CD14-positive monocyte (primary cell): ENCODE data around the gene SLC35E3. TPM values are rescaled to one million over a fixed set of nuclear protein-coding genes. Genes with fewer than 3 reads are reported as not detected.
A peak's percentile ranks its signal among the peaks of the same experiment; 100 is the strongest.
"Not testable (repeated sequence)": the region's sequence is repeated elsewhere in the genome, so short reads cannot be mapped to it uniquely, and the experiment has no call there.

ENCODE experiments used
- DNase-seq, 3 donors: peaks; one replicate each; pipeline ENCODE4 v3.0.0-alpha.2; 2011 to 2022
- H2AFZ ChIP-seq: 2 replicates; pipeline ENCODE4 v1.6.0; 2012; ENCODE audit warnings: mild to moderate bottlenecking, low read depth, low read length, inconsistent platforms; ENCODE audit not compliant: insufficient read depth, poor library complexity, severe bottlenecking
- H3K27ac ChIP-seq, 2 donors: 1 replicate in 1 of 2; 2 replicates in 1 of 2; pipeline ENCODE4 v1.5.1; 2012 to 2013; ENCODE audit warnings: low read length in 2 of 2, control low read depth in 1 of 2, inconsistent platforms in 1 of 2, low read depth in 1 of 2, mild to moderate bottlenecking in 1 of 2
- H3K27me3 ChIP-seq, 2 donors: one replicate each; pipeline versions ENCODE4 v1.6.0 to v1.6.1; 2011 to 2013; ENCODE audit warnings: low read length in 2 of 2; ENCODE audit not compliant: control insufficient read depth in 2 of 2, insufficient read depth in 2 of 2
- H3K36me3 ChIP-seq, 2 donors: replicated peaks in 1 of 2; 1 replicate in 1 of 2; 2 replicates in 1 of 2; pipeline versions ENCODE4 v1.5.1 to v1.6.1; 2012 to 2013; ENCODE audit warnings: low read length in 2 of 2, control low read depth in 1 of 2, inconsistent platforms in 1 of 2, mild to moderate bottlenecking in 1 of 2; ENCODE audit not compliant: insufficient read depth in 2 of 2, control insufficient read depth in 1 of 2
- H3K4me1 ChIP-seq, 2 donors: 1 replicate in 1 of 2; 2 replicates in 1 of 2; pipeline versions ENCODE4 v1.5.1 to v1.6.1; 2012 to 2013; ENCODE audit warnings: low read length in 2 of 2, control low read depth in 1 of 2, inconsistent platforms in 1 of 2, mild to moderate bottlenecking in 1 of 2, moderate library complexity in 1 of 2; ENCODE audit not compliant: insufficient read depth in 2 of 2, control insufficient read depth in 1 of 2
- H3K4me2 ChIP-seq: replicated peaks from 2 replicates; pipeline ENCODE3; 2012; ENCODE audit warnings: low read length, moderate library complexity, mild to moderate bottlenecking; ENCODE audit not compliant: poor library complexity, severe bottlenecking; ENCODE audit errors: extremely low read depth
- H3K4me3 ChIP-seq, 3 experiments: fragments of 200-600 bp in 1 of 3; sonication (generic) in 1 of 3; replicated peaks in 1 of 3; 1 replicate in 2 of 3; 2 replicates in 1 of 3; pipeline ENCODE4 v1.5.1; 2011 to 2013; ENCODE audit warnings: low read length in 3 of 3, mild to moderate bottlenecking in 3 of 3, control low read depth in 2 of 3, low read depth in 2 of 3, inconsistent platforms in 1 of 3, moderate library complexity in 1 of 3
- H3K79me2 ChIP-seq: 2 replicates; pipeline ENCODE4 v1.6.0; 2012; ENCODE audit warnings: mild to moderate bottlenecking, control low read depth, inconsistent platforms, low read length, moderate library complexity; ENCODE audit not compliant: insufficient read depth
- H3K9ac ChIP-seq: 2 replicates; pipeline ENCODE4 v1.6.0; 2017; ENCODE audit warnings: low read length, mild to moderate bottlenecking; ENCODE audit not compliant: insufficient read depth, poor library complexity, severe bottlenecking
- H3K9me3 ChIP-seq, 2 donors: replicated peaks in 1 of 2; 1 replicate in 1 of 2; 2 replicates in 1 of 2; pipeline versions ENCODE4 v1.5.1 to v1.6.1; 2012 to 2013; ENCODE audit warnings: low read length in 2 of 2, control low read depth in 1 of 2; ENCODE audit not compliant: control insufficient read depth in 1 of 2, insufficient read depth in 1 of 2
- H4K20me1 ChIP-seq: 2 replicates; pipeline ENCODE4 v1.6.0; 2012; ENCODE audit warnings: mild to moderate bottlenecking, low read length, control low read depth, moderate library complexity; ENCODE audit not compliant: insufficient read depth
- H3K27ac Mint-ChIP-seq, 7 donors: one replicate each; pipeline ENCODE4 v1.8.0; 2020; ENCODE audit warnings: mild to moderate bottlenecking in 7 of 7, mixed read lengths in 7 of 7, moderate library complexity in 6 of 7, inconsistent platforms in 2 of 7
- H3K27me3 Mint-ChIP-seq, 3 donors: one replicate each; pipeline ENCODE4 v1.8.0; 2021 to 2022; ENCODE audit warnings: low read depth in 3 of 3, mild to moderate bottlenecking in 3 of 3, mixed read lengths in 3 of 3, moderate library complexity in 3 of 3, inconsistent platforms in 1 of 3
- H3K36me3 Mint-ChIP-seq, 2 donors: one replicate each; pipeline ENCODE4 v1.8.0; 2020; ENCODE audit warnings: mixed read lengths in 2 of 2, inconsistent platforms in 1 of 2, mild to moderate bottlenecking in 1 of 2
- H3K4me1 Mint-ChIP-seq: one replicate; pipeline ENCODE4 v1.8.0; 2020; ENCODE audit warnings: mild to moderate bottlenecking, mixed read lengths
- H3K4me3 Mint-ChIP-seq, 2 donors: one replicate each; pipeline ENCODE4 v1.8.0; 2020; ENCODE audit warnings: mild to moderate bottlenecking in 2 of 2, mixed read lengths in 2 of 2, moderate library complexity in 1 of 2
- H3K9me3 Mint-ChIP-seq, 7 donors: one replicate each; pipeline ENCODE4 v1.8.0; 2020 to 2022; ENCODE audit warnings: mixed read lengths in 7 of 7, mild to moderate bottlenecking in 6 of 7, moderate library complexity in 6 of 7, inconsistent platforms in 2 of 7
- WGBS: methylation state at CpG from one replicate; pipeline ENCODE4 v1.1.5; 2013; ENCODE audit warnings: missing lambda C conversion rate; ENCODE audit not compliant: insufficient coverage; 5-methylcytosine and 5-hydroxymethylcytosine counted together
- intact Hi-C, 2 donors: fragments of 100-400 bp; cut with micrococcal nuclease; formaldehyde crosslinking; loops; one replicate each; pipeline versions ENCODE4 v1.15.0 to v1.15.1; 2023
- polyA plus RNA-seq, 3 donors: library from polyadenylated mRNA; depleted of rRNA in 1 of 3; unstranded in 2 of 3; stranded (reverse) in 1 of 3; fragments of 300-500 nt in 2 of 3; fragments of >200 nt in 1 of 3; fragmentation: Illumina TruSeq in 2 of 3; gene quantifications; 1 replicate in 2 of 3; 2 replicates in 1 of 3; pipeline ENCODE4 v1.2.3, GENCODE V29; 2012 to 2021
- TF ChIP-seq, protein P1 (sequence below): fragments of 200-600 bp; IDR thresholded peaks from one replicate; pipeline ENCODE4 v1.8.0; 2022; ENCODE audit warnings: antibody characterized with exemption, mild to moderate bottlenecking

Gene SLC35E3
- polyA plus RNA-seq, 3 donors = 4.3 to 12.4 (median 10.9) TPM

DNA sequence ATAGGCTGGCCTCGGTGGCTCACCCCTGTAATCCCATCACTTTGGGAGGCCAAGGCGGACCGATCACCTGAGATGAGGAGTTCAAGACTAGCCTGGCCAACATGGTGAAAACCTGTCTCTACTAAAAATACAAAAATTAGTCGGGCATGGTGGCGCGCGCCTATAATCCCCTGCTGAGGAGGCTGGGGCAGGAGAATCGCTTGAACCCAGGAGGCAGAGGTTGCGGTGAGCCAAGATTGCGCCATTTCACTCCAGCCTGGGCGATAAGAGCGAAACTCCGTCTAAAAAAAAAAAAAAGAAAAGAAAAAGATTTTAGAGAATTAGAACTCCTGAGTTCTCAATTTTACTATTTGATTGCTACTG is 64.0 kb downstream of the SLC35E3 start:
- H3K27me3 Mint-ChIP-seq, H3K4me3 Mint-ChIP-seq, H3K9me3 ChIP-seq, H3K9me3 Mint-ChIP-seq, H2AFZ ChIP-seq, H3K27ac ChIP-seq, H3K9ac ChIP-seq, H3K4me2 ChIP-seq, H3K4me3 ChIP-seq, intact Hi-C loops, DNase-seq, H3K27me3 ChIP-seq: not testable (repeated sequence)
- peaks cover 14 to 22% of the 10 kb centered on the region in 2 donors for H3K4me1 ChIP-seq
- peaks cover 69% of the 10 kb centered on the region for H3K79me2 ChIP-seq
- peaks cover 35 to 51% of the 10 kb centered on the region in 2 donors for H3K36me3 Mint-ChIP-seq
- H3K27ac Mint-ChIP-seq = peak overlapping the region in 2 of 7 donors; percentile 30 to 37
- H3K4me1 Mint-ChIP-seq = peaks cover 33% of the 10 kb centered on the region
- 100% methylated on average over 2 of the region's 13 CpGs for WGBS
- H4K20me1 ChIP-seq = peaks cover 52% of the 10 kb centered on the region
- peaks cover 43 to 44% of the 10 kb centered on the region in 2 donors for H3K36me3 ChIP-seq

DNA sequence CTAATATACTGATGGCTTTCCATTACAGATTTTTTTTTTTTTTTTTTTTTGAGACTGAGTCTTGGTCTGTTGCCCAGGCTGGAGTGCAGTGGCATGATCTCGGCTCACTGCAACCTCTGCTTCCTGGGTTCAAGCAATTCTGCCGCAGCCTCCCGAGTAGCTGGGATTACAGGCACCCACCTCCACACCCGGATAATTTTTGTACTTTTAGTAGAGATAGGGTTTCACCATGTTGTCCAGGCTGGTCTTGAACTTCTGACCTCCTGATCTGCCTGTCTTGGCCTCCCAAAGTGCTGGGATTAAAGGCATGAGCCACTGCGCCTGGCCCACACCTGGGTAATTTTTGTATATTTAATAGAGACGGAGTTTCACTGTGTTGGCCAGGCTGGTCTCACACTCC is 65.6 kb downstream of the SLC35E3 start:
- H3K4me2 ChIP-seq, H3K9me3 Mint-ChIP-seq, H3K4me3 Mint-ChIP-seq, intact Hi-C loops, H3K27me3 Mint-ChIP-seq, H2AFZ ChIP-seq, DNase-seq, H3K9ac ChIP-seq, H3K27ac ChIP-seq, H3K4me3 ChIP-seq, H3K9me3 ChIP-seq, H3K27me3 ChIP-seq: not testable (repeated sequence)
- peaks cover 14 to 22% of the 10 kb centered on the region in 2 donors for H3K4me1 ChIP-seq
- peaks cover 57 to 60% of the 10 kb centered on the region in 2 donors for H3K36me3 ChIP-seq
- peaks cover 67% of the 10 kb centered on the region for H4K20me1 ChIP-seq
- Mint-ChIP-seq H3K4me1 (peaks cover 35% of the 10 kb centered on the region), H3K27ac (peak overlapping the region in 3 of 7 donors; percentile 15 to 66 (median 30)), H3K36me3 (peaks cover 40 to 66% of the 10 kb centered on the region in 2 donors)
- WGBS = 90% methylated on average over 4 of the region's 6 CpGs
- peaks cover 85% of the 10 kb centered on the region for H3K79me2 ChIP-seq

GRCh38 chr12:68812553-68813241 is 66.7 kb downstream of the SLC35E3 start:
- H3K27me3 ChIP-seq = no peaks in the 10 kb centered on the region
- TF ChIP-seq, protein P1, sequence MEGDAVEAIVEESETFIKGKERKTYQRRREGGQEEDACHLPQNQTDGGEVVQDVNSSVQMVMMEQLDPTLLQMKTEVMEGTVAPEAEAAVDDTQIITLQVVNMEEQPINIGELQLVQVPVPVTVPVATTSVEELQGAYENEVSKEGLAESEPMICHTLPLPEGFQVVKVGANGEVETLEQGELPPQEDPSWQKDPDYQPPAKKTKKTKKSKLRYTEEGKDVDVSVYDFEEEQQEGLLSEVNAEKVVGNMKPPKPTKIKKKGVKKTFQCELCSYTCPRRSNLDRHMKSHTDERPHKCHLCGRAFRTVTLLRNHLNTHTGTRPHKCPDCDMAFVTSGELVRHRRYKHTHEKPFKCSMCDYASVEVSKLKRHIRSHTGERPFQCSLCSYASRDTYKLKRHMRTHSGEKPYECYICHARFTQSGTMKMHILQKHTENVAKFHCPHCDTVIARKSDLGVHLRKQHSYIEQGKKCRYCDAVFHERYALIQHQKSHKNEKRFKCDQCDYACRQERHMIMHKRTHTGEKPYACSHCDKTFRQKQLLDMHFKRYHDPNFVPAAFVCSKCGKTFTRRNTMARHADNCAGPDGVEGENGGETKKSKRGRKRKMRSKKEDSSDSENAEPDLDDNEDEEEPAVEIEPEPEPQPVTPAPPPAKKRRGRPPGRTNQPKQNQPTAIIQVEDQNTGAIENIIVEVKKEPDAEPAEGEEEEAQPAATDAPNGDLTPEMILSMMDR = no peak
- no peak for DNase-seq
- H3K27me3 Mint-ChIP-seq = no peaks in the 10 kb centered on the region
- H3K4me1 ChIP-seq = peaks cover 6 to 14% of the 10 kb centered on the region in 2 donors
- H3K4me2 ChIP-seq = no peak overlapping the region
- peak overlapping the region in 3 of 7 donors; percentile 24 to 83 (median 40) for H3K27ac Mint-ChIP-seq
- WGBS = no CpG with 5 or more reads among the region's 1 CpG
- peaks cover 47 to 75% of the 10 kb centered on the region in 2 donors for H3K36me3 Mint-ChIP-seq
- H3K4me1 Mint-ChIP-seq = peaks cover 27% of the 10 kb centered on the region
- no peaks in the 10 kb centered on the region for H3K9me3 ChIP-seq
- H3K9ac ChIP-seq = no peak overlapping the region
- intact Hi-C loops = no loop called here
- H3K27ac ChIP-seq = peak overlapping the region in 1 of 2 donors; percentile 45
- H3K79me2 ChIP-seq = peaks cover 95% of the 10 kb centered on the region
- peaks cover 0 to 3% (median 0%) of the 10 kb centered on the region in 7 donors for H3K9me3 Mint-ChIP-seq
- H3K4me3 Mint-ChIP-seq = no peak overlapping the region
- H3K36me3 ChIP-seq = peaks cover 68 to 70% of the 10 kb centered on the region in 2 donors
- H3K4me3 ChIP-seq = no peak overlapping the region
- H2AFZ ChIP-seq = no peak overlapping the region
- peaks cover 78% of the 10 kb centered on the region for H4K20me1 ChIP-seq
